CD4-positive, alpha-beta T cell treated with Interleukin-15 for 1 hour (primary cell): Measurements from ENCODE around the gene IL10RA.

ENCODE experiments used
- DNase-seq: peaks from one replicate; pipeline ENCODE4 v3.0.0-alpha.2; 2020

Gene IL10RA

GRCh38 chr11:118048472-118049370, 62.5 kb downstream of the IL10RA start:
- no peak for DNase-seq

- DNase-seq, result no peak
Measured at GRCh38 chr11:118049771-118050170, 63.6 kb downstream of the IL10RA start.

- DNase-seq, result no peak
Measured at GRCh38 chr11:118050208-118050891, 64.2 kb downstream of the IL10RA start.
